ENCODE results near the gene BRWD1. TPM values are rescaled to one million over a fixed set of nuclear protein-coding genes. Genes with fewer than 3 reads are reported as not detected.

The BRWD1 gene
- polyA plus RNA-seq, 1 donor (not counting 4 experiments of a cell fraction or from before 2014, with no cell fraction given), result 15.1 TPM

GRCh38 chr21:39182484-39183271 is 130.8 kb downstream of the BRWD1 start:
- H3K9ac ChIP-seq (ENCODE audit: control insufficient read depth, extremely low read depth, insufficient read depth, low read length), result peak overlapping the region; percentile 94
- DNase-seq (ENCODE audit: low read depth, low spot score), result no peak
- H3K36me3 ChIP-seq (ENCODE audit: control insufficient read depth in 2 of 2, extremely low read depth in 1 of 2, insufficient read depth in 2 of 2, low read length in 2 of 2), result peaks cover 6 to 8% of the 10 kb centered on the region in 2 experiments
- FAIRE-seq, result no peak
- TF ChIP-seq EZH2 (IDR thresholded peaks at IDR 0.05; ENCODE audit: low read length), result no peak
- TF ChIP-seq, protein P1, sequence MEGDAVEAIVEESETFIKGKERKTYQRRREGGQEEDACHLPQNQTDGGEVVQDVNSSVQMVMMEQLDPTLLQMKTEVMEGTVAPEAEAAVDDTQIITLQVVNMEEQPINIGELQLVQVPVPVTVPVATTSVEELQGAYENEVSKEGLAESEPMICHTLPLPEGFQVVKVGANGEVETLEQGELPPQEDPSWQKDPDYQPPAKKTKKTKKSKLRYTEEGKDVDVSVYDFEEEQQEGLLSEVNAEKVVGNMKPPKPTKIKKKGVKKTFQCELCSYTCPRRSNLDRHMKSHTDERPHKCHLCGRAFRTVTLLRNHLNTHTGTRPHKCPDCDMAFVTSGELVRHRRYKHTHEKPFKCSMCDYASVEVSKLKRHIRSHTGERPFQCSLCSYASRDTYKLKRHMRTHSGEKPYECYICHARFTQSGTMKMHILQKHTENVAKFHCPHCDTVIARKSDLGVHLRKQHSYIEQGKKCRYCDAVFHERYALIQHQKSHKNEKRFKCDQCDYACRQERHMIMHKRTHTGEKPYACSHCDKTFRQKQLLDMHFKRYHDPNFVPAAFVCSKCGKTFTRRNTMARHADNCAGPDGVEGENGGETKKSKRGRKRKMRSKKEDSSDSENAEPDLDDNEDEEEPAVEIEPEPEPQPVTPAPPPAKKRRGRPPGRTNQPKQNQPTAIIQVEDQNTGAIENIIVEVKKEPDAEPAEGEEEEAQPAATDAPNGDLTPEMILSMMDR (optimal IDR thresholded peaks at IDR 0.05 in 1 of 3, IDR thresholded peaks at IDR 0.05 in 1 of 3, conservative IDR thresholded peaks at IDR 0.05 in 1 of 3; ENCODE audit: extremely low read depth in 1 of 3, insufficient read depth in 2 of 3, low read length in 3 of 3), result no peak
- H3K79me2 ChIP-seq (ENCODE audit: control insufficient read depth, insufficient read depth, low read length), result peaks cover 34% of the 10 kb centered on the region
- H3K4me1 ChIP-seq (ENCODE audit: control insufficient read depth, extremely low read depth, insufficient read depth, low read length), result peaks cover 29% of the 10 kb centered on the region
- dilution Hi-C loops (cut with MboI; ENCODE audit: extremely low pct_ligation_motif_present, low sequenced_read_pairs), result no loop called here
- no peaks in the 10 kb centered on the region for H4K20me1 ChIP-seq (ENCODE audit: control insufficient read depth, extremely low read depth, insufficient read depth, low read length)
- H2AFZ ChIP-seq (ENCODE audit: control insufficient read depth, low read length), result peak overlapping the region; percentile 82
- peak overlapping the region; percentile 86 to 91 (median 86) for H3K4me3 ChIP-seq (ENCODE audit: control insufficient read depth in 2 of 3, extremely low read depth in 1 of 3, insufficient read depth in 2 of 3, low read depth in 1 of 3, low read length in 3 of 3)
- H3K27me3 ChIP-seq (ENCODE audit: control insufficient read depth, extremely low read depth, insufficient read depth, low read length), result no peaks in the 10 kb centered on the region
- peak overlapping the region; percentile 91 for H3K27ac ChIP-seq (ENCODE audit: control insufficient read depth, insufficient read depth, low read length)
- H3K9me3 ChIP-seq (ENCODE audit: control insufficient read depth, low read depth, low read length), result no peaks in the 10 kb centered on the region
- H3K4me2 ChIP-seq (ENCODE audit: control insufficient read depth, extremely low read depth, insufficient read depth, low read depth, low read length), result peak overlapping the region; percentile 90
- no peaks in the 10 kb centered on the region for H3K9me1 ChIP-seq (ENCODE audit: control insufficient read depth, extremely low read depth, insufficient read depth, low read length)

DNA sequence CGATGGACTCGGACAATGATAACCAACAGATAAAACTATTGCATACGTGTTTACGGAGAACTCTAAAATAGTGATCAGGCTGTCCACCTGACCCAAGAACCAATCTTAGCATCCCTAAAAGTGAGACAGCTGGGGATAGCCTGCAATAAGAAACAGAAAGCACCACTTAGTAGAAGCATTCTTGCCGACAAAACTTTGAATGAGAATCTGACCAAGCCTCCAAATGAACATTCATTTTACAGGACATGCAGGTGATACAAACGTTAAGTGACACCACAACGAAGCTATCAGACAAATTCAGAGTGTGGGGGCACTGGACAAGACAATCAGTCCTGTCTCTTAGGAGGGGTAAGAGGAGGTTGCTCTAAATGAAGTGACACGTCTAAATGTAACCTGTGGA is 131.4 kb downstream of the BRWD1 start:
- peaks cover 6 to 8% of the 10 kb centered on the region in 2 experiments for H3K36me3 ChIP-seq (ENCODE audit: control insufficient read depth in 2 of 2, extremely low read depth in 1 of 2, insufficient read depth in 2 of 2, low read length in 2 of 2)
- FAIRE-seq, result no peak

More for the DNA sequence above, 131.4 kb downstream of the BRWD1 start:
- H3K9ac ChIP-seq (ENCODE audit: control insufficient read depth, extremely low read depth, insufficient read depth, low read length), result peak overlapping the region; percentile 94
- TF ChIP-seq EZH2 (IDR thresholded peaks at IDR 0.05; ENCODE audit: low read length), result no peak
- TF ChIP-seq, protein P1 (optimal IDR thresholded peaks at IDR 0.05 in 1 of 3, IDR thresholded peaks at IDR 0.05 in 1 of 3, conservative IDR thresholded peaks at IDR 0.05 in 1 of 3; ENCODE audit: extremely low read depth in 1 of 3, insufficient read depth in 2 of 3, low read length in 3 of 3), result no peak
- no peak for DNase-seq (ENCODE audit: low read depth, low spot score)
- H4K20me1 ChIP-seq (ENCODE audit: control insufficient read depth, extremely low read depth, insufficient read depth, low read length), result no peaks in the 10 kb centered on the region
- peak overlapping the region; percentile 86 to 91 (median 86) for H3K4me3 ChIP-seq (ENCODE audit: control insufficient read depth in 2 of 3, extremely low read depth in 1 of 3, insufficient read depth in 2 of 3, low read depth in 1 of 3, low read length in 3 of 3)
- no peaks in the 10 kb centered on the region for H3K9me3 ChIP-seq (ENCODE audit: control insufficient read depth, low read depth, low read length)
- H3K27me3 ChIP-seq (ENCODE audit: control insufficient read depth, extremely low read depth, insufficient read depth, low read length), result no peaks in the 10 kb centered on the region
- H3K4me1 ChIP-seq (ENCODE audit: control insufficient read depth, extremely low read depth, insufficient read depth, low read length), result peaks cover 26% of the 10 kb centered on the region
- dilution Hi-C loops (cut with MboI; ENCODE audit: extremely low pct_ligation_motif_present, low sequenced_read_pairs), result no loop called here
- peak overlapping the region; percentile 91 for H3K27ac ChIP-seq (ENCODE audit: control insufficient read depth, insufficient read depth, low read length)
- peaks cover 34% of the 10 kb centered on the region for H3K79me2 ChIP-seq (ENCODE audit: control insufficient read depth, insufficient read depth, low read length)
- H3K4me2 ChIP-seq (ENCODE audit: control insufficient read depth, extremely low read depth, insufficient read depth, low read depth, low read length), result peak overlapping the region; percentile 90
- H3K9me1 ChIP-seq (ENCODE audit: control insufficient read depth, extremely low read depth, insufficient read depth, low read length), result no peaks in the 10 kb centered on the region
- no peak overlapping the region for H2AFZ ChIP-seq (ENCODE audit: control insufficient read depth, low read length)

Data from keratinocyte (primary cell).